HepG2 (cell line): ENCODE results near the gene ECE2.

Experiments
- PHB2 ChIP-seq: fragments of 450-650 bp; IDR thresholded peaks from 2 replicates; pipeline ENCODE4 v1.6.1; 2018; ENCODE audit not compliant: partially characterized antibody
- RBFOX2 ChIP-seq: fragments of 200-400 bp; formaldehyde crosslinking; IDR thresholded peaks from 2 replicates; pipeline ENCODE4 v1.6.1; 2017; ENCODE audit warnings: low read depth, mild to moderate bottlenecking, low read length
- SOX6 ChIP-seq, 2 experiments: fragments of 450-650 bp in 1 of 2; sonication (generic) in 1 of 2; formaldehyde crosslinking in 1 of 2; IDR thresholded peaks; 2 replicates each; pipeline versions ENCODE4 v1.4.0 to v1.6.1; 2017 to 2020; ENCODE audit warnings: antibody characterized with exemption in 1 of 2, mild to moderate bottlenecking in 1 of 2, missing genetic modification reagents in 1 of 2
- STAG1 ChIP-seq: sonication (generic); formaldehyde crosslinking; IDR thresholded peaks from 2 replicates; pipeline ENCODE4 v1.4.0; 2020; ENCODE audit warnings: missing genetic modification reagents
- ZFP36L2 ChIP-seq: sonication (generic); formaldehyde crosslinking; IDR thresholded peaks from 2 replicates; pipeline ENCODE4 v1.4.0; 2020; ENCODE audit warnings: missing genetic modification reagents
- TF ChIP-seq, protein P1 (sequence below): sonication (generic); formaldehyde crosslinking; IDR thresholded peaks from 2 replicates; pipeline ENCODE4 v1.5.0; 2020; ENCODE audit warnings: mild to moderate bottlenecking, missing genetic modification reagents, moderate library complexity

DNA sequence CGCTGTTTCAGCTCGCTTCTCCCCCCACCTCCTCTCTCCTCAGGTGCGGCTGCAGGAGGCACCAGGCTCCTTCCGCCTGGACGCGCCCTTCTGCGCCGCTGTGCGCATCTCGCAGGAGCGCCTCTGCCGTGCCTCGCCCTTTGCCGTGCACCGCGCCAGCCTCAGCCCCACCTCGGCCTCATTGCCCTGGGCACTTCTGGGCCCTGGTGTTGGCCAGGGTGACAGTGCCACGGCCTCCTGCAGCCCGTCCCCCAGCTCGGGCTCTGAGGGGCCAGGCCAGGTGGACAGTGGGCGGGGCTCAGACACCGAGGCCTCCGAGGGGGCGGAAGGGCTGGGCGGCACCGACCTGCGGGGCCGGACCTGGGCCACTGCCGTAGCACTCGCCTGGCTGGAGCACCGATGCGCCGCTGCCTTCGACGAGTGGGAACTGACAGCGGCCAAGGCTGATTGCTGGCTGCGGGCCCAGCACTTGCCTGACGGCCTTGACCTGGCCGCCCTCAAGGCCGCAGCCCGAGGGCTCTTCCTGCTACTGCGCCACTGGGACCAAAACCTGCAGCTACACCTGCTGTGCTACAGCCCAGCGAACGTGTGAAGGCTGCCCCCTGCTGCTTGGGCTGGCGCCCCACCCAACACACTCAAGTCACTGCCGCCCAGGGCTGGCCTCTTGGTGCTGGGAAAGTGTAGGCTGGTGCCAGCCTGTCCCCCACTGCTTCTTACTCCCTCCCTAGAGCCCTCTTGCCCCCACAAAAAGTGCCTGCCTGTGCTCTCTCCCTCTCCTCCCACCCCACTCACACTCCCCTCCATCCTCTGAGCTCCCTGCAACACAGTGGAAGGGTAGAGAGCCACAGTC lies 34.1 kb upstream of the ECE2 start:
- TF ChIP-seq PHB2 (no peak), STAG1 (peak; percentile 96), SOX6 (IDR thresholded peaks at IDR 0.05) (no peak), SOX6 (CRISPR knock-in tag; IDR thresholded peaks at IDR 0.05) (peak; percentile 88), RBFOX2 (peak; percentile 88), ZFP36L2 (CRISPR knock-in tag) (no peak)
- TF ChIP-seq, protein P1, sequence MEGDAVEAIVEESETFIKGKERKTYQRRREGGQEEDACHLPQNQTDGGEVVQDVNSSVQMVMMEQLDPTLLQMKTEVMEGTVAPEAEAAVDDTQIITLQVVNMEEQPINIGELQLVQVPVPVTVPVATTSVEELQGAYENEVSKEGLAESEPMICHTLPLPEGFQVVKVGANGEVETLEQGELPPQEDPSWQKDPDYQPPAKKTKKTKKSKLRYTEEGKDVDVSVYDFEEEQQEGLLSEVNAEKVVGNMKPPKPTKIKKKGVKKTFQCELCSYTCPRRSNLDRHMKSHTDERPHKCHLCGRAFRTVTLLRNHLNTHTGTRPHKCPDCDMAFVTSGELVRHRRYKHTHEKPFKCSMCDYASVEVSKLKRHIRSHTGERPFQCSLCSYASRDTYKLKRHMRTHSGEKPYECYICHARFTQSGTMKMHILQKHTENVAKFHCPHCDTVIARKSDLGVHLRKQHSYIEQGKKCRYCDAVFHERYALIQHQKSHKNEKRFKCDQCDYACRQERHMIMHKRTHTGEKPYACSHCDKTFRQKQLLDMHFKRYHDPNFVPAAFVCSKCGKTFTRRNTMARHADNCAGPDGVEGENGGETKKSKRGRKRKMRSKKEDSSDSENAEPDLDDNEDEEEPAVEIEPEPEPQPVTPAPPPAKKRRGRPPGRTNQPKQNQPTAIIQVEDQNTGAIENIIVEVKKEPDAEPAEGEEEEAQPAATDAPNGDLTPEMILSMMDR (CRISPR knock-in tag): peak; percentile 99
